Activated CD4-positive, alpha-beta memory T cell treated with anti-CD3 and anti-CD28 coated beads for 36 hours (primary cell): Measurements from ENCODE around the gene CTSH. TPM values are rescaled to one million over a fixed set of nuclear protein-coding genes. Genes with fewer than 3 reads are reported as not detected.

ENCODE experiments used
- CTCF ChIA-PET: fragments of 350-600 bp; sonication (Branson Sonifier 250); formaldehyde crosslinking; loops from one replicate; lab custom pipeline; 2021; ENCODE audit warnings: antibody characterized with exemption, inconsistent platforms; lab: Charles Lee
- POLR2A ChIA-PET: fragments of 350-600 bp; sonication (Branson Sonifier 250); formaldehyde crosslinking; loops from one replicate; lab custom pipeline; 2021; ENCODE audit warnings: antibody characterized with exemption; lab: Charles Lee
- DNase-seq: peaks from one replicate; pipeline ENCODE4 v3.0.0-alpha.2; 2020
- H3K27ac Mint-ChIP-seq: one replicate; pipeline ENCODE4 v1.8.0; 2021; ENCODE audit warnings: mixed read lengths
- H3K27me3 Mint-ChIP-seq: one replicate; pipeline ENCODE4 v1.8.0; 2021; ENCODE audit warnings: mixed read lengths
- H3K36me3 Mint-ChIP-seq: one replicate; pipeline ENCODE4 v1.8.0; 2021; ENCODE audit warnings: mixed read lengths
- H3K4me1 Mint-ChIP-seq: one replicate; pipeline ENCODE4 v1.8.0; 2021; ENCODE audit warnings: low read depth, mixed read lengths
- H3K4me3 Mint-ChIP-seq: one replicate; pipeline ENCODE4 v1.8.0; 2021; ENCODE audit warnings: mild to moderate bottlenecking, mixed read lengths
- H3K9me3 Mint-ChIP-seq: one replicate; pipeline ENCODE4 v1.8.0; 2021; ENCODE audit warnings: mixed read lengths
- intact Hi-C: fragments of 100-400 bp; cut with micrococcal nuclease; formaldehyde crosslinking; loops from one replicate; pipeline ENCODE4 v1.15.1; 2023
- total RNA-seq, 2 experiments: library from RNA; stranded (reverse); gene quantifications; one replicate each; pipeline ENCODE4 v1.2.3, GENCODE V29; 2021

The CTSH gene
- total RNA-seq, 2 experiments from 2014 or later = 127 to 132 TPM

- Mint-ChIP-seq H3K27ac (no peak overlapping the region), H3K9me3 (no peaks in the 10 kb centered on the region), H3K27me3 (no peaks in the 10 kb centered on the region), H3K36me3 (no peaks in the 10 kb centered on the region), H3K4me3 (no peak overlapping the region), H3K4me1 (peaks cover 11% of the 10 kb centered on the region)
- ChIA-PET CTCF (interaction anchor here (0.9 kb wide), 1 partner anchor 14 kb away, joined by 3 read pairs; no protein-coding TSS in a partner anchor), POLR2A (no interaction called here)
- no peak for DNase-seq
- intact Hi-C loops = no loop called here
Measured at GRCh38 chr15:78974272-78974918, 29.5 kb upstream of the CTSH start.

GRCh38 chr15:78969687-78970349, 25.0 kb upstream of the CTSH start:
- ChIA-PET POLR2A (no interaction called here), CTCF (interaction anchor here (0.6 to 1.7 kb wide), 3 partner anchors 9 to 62 kb away, joined by 3 to 4 read pairs (median 4); no protein-coding TSS in a partner anchor)
- H3K4me3 Mint-ChIP-seq = no peak overlapping the region
- H3K4me1 Mint-ChIP-seq = no peaks in the 10 kb centered on the region
- H3K27me3 Mint-ChIP-seq = no peaks in the 10 kb centered on the region
- no peak overlapping the region for H3K27ac Mint-ChIP-seq
- no peak for DNase-seq
- intact Hi-C loops = no loop called here
- no peaks in the 10 kb centered on the region for H3K9me3 Mint-ChIP-seq
- H3K36me3 Mint-ChIP-seq = no peaks in the 10 kb centered on the region

- CTCF ChIA-PET = interaction anchor here (0.7 to 2.6 kb wide), 3 partner anchors 11 to 159 kb away, joined by 3 to 15 read pairs (median 4); no protein-coding TSS in a partner anchor
- no peak overlapping the region for H3K27ac Mint-ChIP-seq
- no peaks in the 10 kb centered on the region for H3K4me1 Mint-ChIP-seq
- POLR2A ChIA-PET = no interaction called here
- H3K4me3 Mint-ChIP-seq = no peak overlapping the region
- no peaks in the 10 kb centered on the region for H3K36me3 Mint-ChIP-seq
- H3K27me3 Mint-ChIP-seq = no peaks in the 10 kb centered on the region
- no peaks in the 10 kb centered on the region for H3K9me3 Mint-ChIP-seq
- intact Hi-C loops = no loop called here
- no peak for DNase-seq
Measured at GRCh38 chr15:78968539-78969271, 23.9 kb upstream of the CTSH start.

- ChIA-PET POLR2A (no interaction called here), CTCF (interaction anchor here (0.8 to 2.6 kb wide), 2 partner anchors 12 to 58 kb away, joined by 3 to 15 read pairs; no protein-coding TSS in a partner anchor)
- no peaks in the 10 kb centered on the region for H3K27me3 Mint-ChIP-seq
- DNase-seq = no peak
- no peak overlapping the region for H3K27ac Mint-ChIP-seq
- no peaks in the 10 kb centered on the region for H3K36me3 Mint-ChIP-seq
- no peaks in the 10 kb centered on the region for H3K4me1 Mint-ChIP-seq
- H3K9me3 Mint-ChIP-seq = no peaks in the 10 kb centered on the region
- H3K4me3 Mint-ChIP-seq = no peak overlapping the region
- intact Hi-C loops = no loop called here
Measured at GRCh38 chr15:78968114-78968513, 23.3 kb upstream of the CTSH start.

GRCh38 chr15:78960308-78960707, 15.5 kb upstream of the CTSH start:
- no peak overlapping the region for H3K27ac Mint-ChIP-seq
- no peak for DNase-seq
- H3K36me3 Mint-ChIP-seq = no peaks in the 10 kb centered on the region
- intact Hi-C loops = no loop called here
- no peaks in the 10 kb centered on the region for H3K27me3 Mint-ChIP-seq
- ChIA-PET POLR2A (no interaction called here), CTCF (interaction anchor here (0.6 to 1.1 kb wide), 2 partner anchors 19 to 52 kb away, joined by 3 read pairs; no protein-coding TSS in a partner anchor)
- no peaks in the 10 kb centered on the region for H3K9me3 Mint-ChIP-seq
- no peaks in the 10 kb centered on the region for H3K4me1 Mint-ChIP-seq
- H3K4me3 Mint-ChIP-seq = no peak overlapping the region

- DNase-seq = no peak
- Mint-ChIP-seq H3K27ac (no peak overlapping the region), H3K36me3 (no peaks in the 10 kb centered on the region), H3K9me3 (no peaks in the 10 kb centered on the region), H3K27me3 (no peaks in the 10 kb centered on the region), H3K4me1 (no peaks in the 10 kb centered on the region), H3K4me3 (no peak overlapping the region)
- intact Hi-C loops = no loop called here
- ChIA-PET CTCF (interaction anchor here (0.6 kb wide), 1 partner anchor 20 kb away, joined by 3 read pairs; no protein-coding TSS in a partner anchor), POLR2A (no interaction called here)
Measured at GRCh38 chr15:78959360-78959759, 14.5 kb upstream of the CTSH start.

GRCh38 chr15:78957416-78958093, 12.7 kb upstream of the CTSH start:
- Mint-ChIP-seq H3K9me3 (no peaks in the 10 kb centered on the region), H3K27ac (no peak overlapping the region), H3K27me3 (no peaks in the 10 kb centered on the region), H3K4me1 (no peaks in the 10 kb centered on the region), H3K4me3 (no peak overlapping the region), H3K36me3 (no peaks in the 10 kb centered on the region)
- CTCF ChIA-PET = interaction anchor here (0.9 kb wide), 1 partner anchor 50 kb away, joined by 5 read pairs; no protein-coding TSS in a partner anchor
- POLR2A ChIA-PET = no interaction called here
- DNase-seq = no peak
- intact Hi-C loops = no loop called here

GRCh38 chr15:78956937-78957336, 12.1 kb upstream of the CTSH start:
- intact Hi-C loops = no loop called here
- CTCF ChIA-PET = interaction anchor here (0.9 kb wide), 1 partner anchor 50 kb away, joined by 5 read pairs; no protein-coding TSS in a partner anchor
- no peak overlapping the region for H3K4me3 Mint-ChIP-seq

GRCh38 chr15:78955355-78955754, 10.5 kb upstream of the CTSH start:
- intact Hi-C loops = no loop called here
- no peaks in the 10 kb centered on the region for H3K9me3 Mint-ChIP-seq
- no peak overlapping the region for H3K27ac Mint-ChIP-seq
- H3K36me3 Mint-ChIP-seq = no peaks in the 10 kb centered on the region
- ChIA-PET CTCF (no interaction called here), POLR2A (no interaction called here)
- H3K4me3 Mint-ChIP-seq = no peak overlapping the region
- H3K27me3 Mint-ChIP-seq = no peaks in the 10 kb centered on the region
- no peak for DNase-seq
- H3K4me1 Mint-ChIP-seq = peaks cover 9% of the 10 kb centered on the region

More at GRCh38 chr15:78956937-78957336, 12.1 kb upstream of the CTSH start:
- H3K36me3 Mint-ChIP-seq = no peaks in the 10 kb centered on the region
- H3K4me1 Mint-ChIP-seq = no peaks in the 10 kb centered on the region
- H3K27me3 Mint-ChIP-seq = no peaks in the 10 kb centered on the region
- no peak overlapping the region for H3K27ac Mint-ChIP-seq
- H3K9me3 Mint-ChIP-seq = no peaks in the 10 kb centered on the region
- DNase-seq = no peak
- POLR2A ChIA-PET = no interaction called here

- no peak overlapping the region for H3K4me3 Mint-ChIP-seq
- no peaks in the 10 kb centered on the region for H3K9me3 Mint-ChIP-seq
- H3K4me1 Mint-ChIP-seq = peaks cover 9% of the 10 kb centered on the region
- H3K36me3 Mint-ChIP-seq = no peaks in the 10 kb centered on the region
- no peak overlapping the region for H3K27ac Mint-ChIP-seq
- no peaks in the 10 kb centered on the region for H3K27me3 Mint-ChIP-seq
- CTCF ChIA-PET = no interaction called here
- no peak for DNase-seq
- intact Hi-C loops = no loop called here
- POLR2A ChIA-PET = no interaction called here
Measured at GRCh38 chr15:78951841-78952238, 7.0 kb upstream of the CTSH start.

- intact Hi-C loops = no loop called here
- peak; percentile 31 for DNase-seq
Measured at GRCh38 chr15:78950902-78951840, 6.3 kb upstream of the CTSH start.

More at GRCh38 chr15:78950902-78951840, 6.3 kb upstream of the CTSH start:
- Mint-ChIP-seq H3K9me3 (no peaks in the 10 kb centered on the region), H3K27me3 (no peaks in the 10 kb centered on the region), H3K4me1 (peaks cover 9% of the 10 kb centered on the region), H3K36me3 (no peaks in the 10 kb centered on the region), H3K27ac (no peak overlapping the region), H3K4me3 (no peak overlapping the region)
- POLR2A ChIA-PET = no interaction called here
- CTCF ChIA-PET = no interaction called here
